GM12801 (cell line): ENCODE measurements around the gene ZNF423.

Experiments used
- CTCF ChIP-seq: IDR thresholded peaks from one replicate; pipeline ENCODE4 v1.5.1; 2011; ENCODE audit warnings: control low read depth; ENCODE audit not compliant: insufficient read length; ENCODE audit errors: extremely low read depth

Gene ZNF423

GRCh38 chr16:49620158-49620868, 235.6 kb downstream of the ZNF423 start:
- no peak for TF ChIP-seq CTCF

- TF ChIP-seq CTCF = no peak
Measured at GRCh38 chr16:49619811-49620157, 236.1 kb downstream of the ZNF423 start.

GRCh38 chr16:49618955-49619354, 237.0 kb downstream of the ZNF423 start:
- no peak for TF ChIP-seq CTCF

- TF ChIP-seq CTCF = no peak
Measured at GRCh38 chr16:49617710-49618330, 238.1 kb downstream of the ZNF423 start.

GRCh38 chr16:49617016-49617629, 238.8 kb downstream of the ZNF423 start:
- TF ChIP-seq CTCF = no peak

GRCh38 chr16:49615576-49615975, 240.3 kb downstream of the ZNF423 start:
- no peak for TF ChIP-seq CTCF

GRCh38 chr16:49610983-49611382, 244.9 kb downstream of the ZNF423 start:
- no peak for TF ChIP-seq CTCF
